ENCODE data around the gene RNF166.

RNF166 gene, protein sequence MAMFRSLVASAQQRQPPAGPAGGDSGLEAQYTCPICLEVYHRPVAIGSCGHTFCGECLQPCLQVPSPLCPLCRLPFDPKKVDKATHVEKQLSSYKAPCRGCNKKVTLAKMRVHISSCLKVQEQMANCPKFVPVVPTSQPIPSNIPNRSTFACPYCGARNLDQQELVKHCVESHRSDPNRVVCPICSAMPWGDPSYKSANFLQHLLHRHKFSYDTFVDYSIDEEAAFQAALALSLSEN

GRCh38 chr16:88706229-88706964 lies at the start of gene RNF166, which contains the start of gene CTU2:
TSS of gene RNF166 (minus strand) at chr16:88706408. CDS start at chr16:88706325, 83 bp downstream.
TSS of gene CTU2 (plus strand) at chr16:88706503. CDS start at chr16:88706531, 28 bp downstream.
- peak in 54 of 56 donors; percentile 30 to 91 (median 74) for DNase-seq

DNA sequence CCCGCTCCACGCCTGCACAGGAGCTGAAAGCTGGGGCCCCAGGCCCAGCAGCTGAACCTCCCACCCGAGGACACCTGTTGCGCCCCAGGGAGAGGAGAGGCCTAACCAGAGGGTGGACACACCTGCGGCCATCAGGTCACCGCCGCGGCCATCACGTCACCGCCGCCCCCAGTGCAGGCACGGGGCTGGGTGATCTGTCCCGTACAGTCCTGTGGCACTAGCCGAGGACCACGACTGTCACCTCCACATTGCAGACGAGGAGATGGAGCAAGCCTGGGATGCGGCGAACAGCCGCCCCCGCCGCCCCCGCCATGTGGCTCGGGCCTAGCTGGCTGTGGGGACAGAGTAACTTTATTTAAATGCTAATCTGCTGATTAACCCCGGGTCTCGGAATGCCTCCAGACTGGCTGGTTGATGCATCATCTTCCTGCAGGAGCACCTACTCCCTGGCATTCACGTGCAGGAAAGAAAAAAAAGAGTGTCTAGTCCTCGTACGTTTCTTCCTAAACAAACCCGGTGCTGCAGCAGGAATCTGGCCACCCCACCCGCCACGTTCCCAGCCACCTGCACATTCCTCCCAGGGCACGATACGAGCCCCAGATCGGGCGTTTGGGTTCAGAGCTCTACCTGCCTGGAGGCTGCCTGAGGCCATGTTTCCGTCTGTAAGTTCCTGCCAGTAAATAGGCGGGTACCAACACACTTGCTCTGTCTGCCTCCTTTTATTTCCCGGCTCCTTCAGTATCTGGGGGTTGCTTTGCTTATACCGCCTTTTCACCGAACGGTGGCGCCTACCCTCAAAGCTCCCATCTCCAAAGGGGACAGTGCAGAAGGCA lies 48.9 kb upstream of the RNF166 start:
- DNase-seq = peak in 5 of 56 donors; percentile 3 to 27 (median 14)

GRCh38 chr16:88754109-88754911 lies 48.1 kb upstream of the RNF166 start:
- no peak for DNase-seq

GRCh38 chr16:88753602-88754001 lies 47.4 kb upstream of the RNF166 start:
- no peak for DNase-seq

DNA sequence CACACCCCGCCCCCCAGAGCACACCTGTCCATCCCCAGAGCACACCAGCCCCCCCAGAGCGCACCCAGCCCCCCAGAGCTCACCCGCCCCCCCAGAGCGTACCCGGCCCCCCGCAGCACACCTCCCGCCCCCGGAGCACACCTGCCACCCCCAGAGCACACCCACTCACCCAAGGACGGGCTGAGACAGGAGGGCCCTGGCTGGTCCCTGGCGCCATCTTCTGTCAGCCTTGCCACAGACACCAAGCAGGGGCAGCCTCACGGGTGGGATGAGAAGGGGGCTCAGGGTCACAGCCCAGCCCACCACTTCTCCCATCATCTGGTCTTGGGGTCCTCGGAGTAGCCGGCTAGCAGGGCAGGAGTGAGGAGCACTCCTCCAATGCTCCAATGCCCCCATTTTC lies 47.0 kb upstream of the RNF166 start:
- DNase-seq = no peak

- DNase-seq = no peak
Observed at GRCh38 chr16:88752386-88753002, 46.3 kb upstream of the RNF166 start.

DNA sequence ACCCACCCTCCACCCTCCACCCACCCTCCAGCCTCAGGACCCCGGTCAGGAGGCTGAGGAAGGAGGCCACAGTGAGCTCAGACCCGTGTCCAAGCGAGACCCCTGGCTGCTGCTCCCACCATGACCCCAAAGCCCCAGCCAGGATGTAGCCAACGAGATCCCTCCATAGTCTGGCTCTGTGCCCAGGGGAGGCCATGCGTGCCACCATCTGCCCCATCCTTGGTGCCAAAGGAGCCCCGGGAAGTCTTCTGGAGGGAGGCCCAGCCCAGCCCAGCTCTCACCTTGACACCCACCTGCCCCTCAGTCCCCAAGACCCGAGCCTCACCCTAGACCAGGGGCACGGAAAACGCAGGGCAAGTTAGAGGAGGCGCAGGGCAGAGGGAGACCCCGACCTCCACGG lies 44.6 kb upstream of the RNF166 start:
- DNase-seq = no peak

DNA sequence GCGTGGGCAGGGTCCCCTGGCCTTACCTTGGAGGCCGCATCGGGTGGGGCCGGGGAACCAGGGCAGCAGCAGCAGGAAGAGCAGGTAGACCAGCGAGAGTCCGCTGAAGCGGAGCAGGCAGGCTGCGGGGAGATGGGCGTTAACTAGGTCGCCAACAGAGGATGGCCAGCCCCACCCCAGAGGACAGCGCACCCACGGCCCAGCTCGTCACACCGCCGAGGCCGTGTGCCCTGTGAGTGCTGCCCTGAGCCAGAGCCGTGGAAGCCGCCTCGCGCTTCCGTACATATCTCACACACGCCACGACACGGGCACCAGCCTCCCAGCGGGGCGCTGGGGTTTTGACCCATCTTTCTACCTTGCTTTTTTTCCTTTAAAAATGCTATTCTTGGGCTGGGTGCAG lies 43.1 kb upstream of the RNF166 start:
- no peak for DNase-seq

DNA sequence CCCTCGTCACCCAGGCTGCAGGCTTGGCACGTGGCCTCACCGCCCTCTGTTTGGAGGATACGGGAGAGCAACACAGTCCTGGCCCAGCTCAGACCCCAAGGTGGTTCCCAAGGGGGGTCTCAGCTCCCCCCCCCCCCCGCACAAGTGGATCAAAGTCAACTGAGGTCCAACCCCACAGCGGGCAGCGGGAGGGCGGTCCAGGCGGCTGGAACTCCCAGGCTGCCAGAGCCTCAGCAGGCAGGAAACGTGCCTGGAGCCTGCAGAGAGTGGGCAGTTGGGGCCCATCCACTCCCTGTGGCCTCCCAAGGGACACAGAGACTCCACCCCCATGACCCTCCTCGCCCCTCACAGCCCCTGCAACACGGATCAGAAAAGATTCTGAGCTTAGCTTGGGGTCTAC lies 42.2 kb upstream of the RNF166 start:
- DNase-seq = no peak

DNA sequence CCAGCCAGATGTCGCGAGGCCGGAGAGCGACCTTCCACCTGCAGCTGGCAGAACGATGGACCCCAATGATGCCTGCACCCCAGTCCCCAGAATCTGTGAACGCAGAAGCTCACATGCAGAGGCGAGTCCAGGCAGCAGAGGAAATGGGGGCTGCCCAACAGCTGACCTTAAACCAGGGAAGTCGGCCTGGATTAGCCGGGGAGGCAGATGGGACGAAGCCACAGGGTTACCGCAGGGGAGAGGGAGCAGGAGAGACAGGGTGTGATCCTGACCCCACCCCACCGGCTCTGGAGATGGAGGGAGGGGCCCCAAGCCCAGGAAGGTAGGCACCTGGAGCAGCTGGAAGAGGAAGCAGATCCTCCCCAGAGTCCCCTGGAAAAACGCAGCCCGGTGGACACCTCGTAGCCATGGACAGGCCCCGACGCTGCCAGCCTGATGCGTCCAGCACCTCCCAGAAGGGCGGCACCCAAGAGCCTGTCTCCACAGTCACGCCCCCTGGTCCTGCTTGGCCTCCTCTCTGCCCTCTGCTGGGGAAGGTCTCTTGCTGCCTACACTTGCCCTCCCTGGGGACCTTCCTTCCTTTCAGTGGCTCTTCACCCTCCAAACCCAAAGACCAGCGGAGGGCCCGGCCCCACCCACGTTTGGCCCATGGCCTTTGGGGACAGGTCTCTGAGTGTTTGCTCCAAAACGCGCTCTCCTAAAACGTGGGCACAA lies 41.5 kb upstream of the RNF166 start:
- no peak for DNase-seq

- peak in 4 of 56 donors; percentile 14 to 51 (median 19) for DNase-seq
Observed at GRCh38 chr16:88746506-88746905, 40.3 kb upstream of the RNF166 start.

GRCh38 chr16:88744577-88745521 lies 38.6 kb upstream of the RNF166 start:
- DNase-seq = no peak

- DNase-seq = peak in 48 of 56 donors; percentile 3 to 82 (median 32)
Observed at GRCh38 chr16:88743693-88744576, 37.7 kb upstream of the RNF166 start.

GRCh38 chr16:88742896-88743605 lies 36.8 kb upstream of the RNF166 start:
- no peak for DNase-seq

DNA sequence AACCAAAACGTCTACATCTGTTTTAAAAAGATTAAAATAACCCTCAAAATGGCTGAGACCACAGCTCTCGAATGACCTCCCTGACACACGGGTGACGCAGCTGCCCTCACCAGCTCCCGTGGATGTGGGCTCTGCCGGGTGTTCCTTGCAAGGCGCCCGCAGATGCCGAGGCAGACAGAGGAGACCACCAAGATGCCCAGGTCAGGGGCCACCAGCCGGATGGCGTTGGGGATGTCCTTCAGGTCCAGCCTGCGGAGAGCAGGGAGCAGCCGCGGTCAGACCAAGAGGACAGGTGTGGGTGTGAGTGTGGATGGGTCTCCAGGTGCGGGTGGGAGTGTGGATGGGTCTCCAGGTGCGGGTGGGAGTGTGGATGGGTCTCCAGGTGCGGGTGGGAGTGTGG lies 35.2 kb upstream of the RNF166 start:
- DNase-seq = no peak

DNA sequence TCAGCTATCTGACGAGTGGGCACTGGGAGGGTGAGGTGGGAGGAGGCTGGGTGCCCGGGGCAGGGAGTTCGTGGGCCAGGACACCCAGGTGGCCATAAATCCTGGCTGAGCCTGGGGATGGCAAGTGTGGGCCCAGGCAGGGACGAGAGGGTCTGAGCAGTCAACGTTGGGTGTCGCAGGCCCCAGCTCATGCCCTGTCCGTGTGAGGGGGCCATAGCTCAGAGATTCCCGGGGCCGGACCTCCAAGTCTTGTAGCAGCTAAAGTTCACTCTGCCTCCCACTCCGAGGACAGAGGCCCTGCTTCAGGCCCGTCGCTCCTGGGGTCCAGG lies 34.5 kb upstream of the RNF166 start:
- no peak for DNase-seq
